Measurements from ENCODE around the gene CSNK1D. TPM values are rescaled to one million over a fixed set of nuclear protein-coding genes. Genes with fewer than 3 reads are reported as not detected.

CSNK1D gene
- total RNA-seq, 3 donors from 2014 or later: 177 to 221 (median 189) TPM

GRCh38 chr17:82242977-82243647 is 30.4 kb downstream of the CSNK1D start:
- intact Hi-C loops (cut with DNase I, micrococcal nuclease): no loop called here
- H3K4me1 ChIP-seq (ENCODE audit: low read depth): peaks cover 49% of the 10 kb centered on the region
- peaks cover 7% of the 10 kb centered on the region for H3K36me3 ChIP-seq (ENCODE audit: low read depth)
- no peaks in the 10 kb centered on the region for H3K9me3 ChIP-seq
- ATAC-seq (no peak), DNase-seq (peak; percentile 61 to 71 (median 71))
- no peak for TF ChIP-seq CTCF (IDR thresholded peaks at IDR 0.05)
- no peak overlapping the region for H3K4me3 ChIP-seq

- Histone ChIP-seq H3K36me3 (ENCODE audit: low read depth) (peaks cover 7% of the 10 kb centered on the region), H3K4me3 (no peak overlapping the region), H3K4me1 (ENCODE audit: low read depth) (peaks cover 52% of the 10 kb centered on the region), H3K9me3 (no peaks in the 10 kb centered on the region)
- no peak for TF ChIP-seq CTCF (IDR thresholded peaks at IDR 0.05)
- intact Hi-C loops (cut with DNase I, micrococcal nuclease): no loop called here
- DNase-seq: peak in 1 of 3 donors; percentile 60
- no peak for ATAC-seq
These were observed 30.9 kb downstream of the CSNK1D start for GRCh38 chr17:82242698-82242976.

GRCh38 chr17:82241926-82242697 is 31.4 kb downstream of the CSNK1D start:
- DNase-seq (peak in 1 of 3 donors; percentile 62), ATAC-seq (peak; percentile 0)
- intact Hi-C loops (cut with DNase I, micrococcal nuclease): no loop called here
- Histone ChIP-seq H3K9me3 (no peaks in the 10 kb centered on the region), H3K4me3 (no peak overlapping the region), H3K36me3 (ENCODE audit: low read depth) (peaks cover 7% of the 10 kb centered on the region), H3K4me1 (ENCODE audit: low read depth) (peaks cover 52% of the 10 kb centered on the region)
- TF ChIP-seq CTCF (IDR thresholded peaks at IDR 0.05): no peak

GRCh38 chr17:82241183-82241925 is 32.1 kb downstream of the CSNK1D start:
- Histone ChIP-seq H3K9me3 (no peaks in the 10 kb centered on the region), H3K4me1 (ENCODE audit: low read depth) (peaks cover 56% of the 10 kb centered on the region), H3K4me3 (no peak overlapping the region), H3K36me3 (ENCODE audit: low read depth) (peaks cover 7% of the 10 kb centered on the region)
- TF ChIP-seq CTCF (IDR thresholded peaks at IDR 0.05): no peak
- ATAC-seq (peak; percentile 28), DNase-seq (peak; percentile 63 to 86 (median 70))
- intact Hi-C loops (cut with DNase I, micrococcal nuclease): no loop called here

GRCh38 chr17:82240506-82241182 is 32.9 kb downstream of the CSNK1D start:
- peak in 1 of 3 donors; percentile 55 for DNase-seq
- Histone ChIP-seq H3K9me3 (no peaks in the 10 kb centered on the region), H3K4me1 (ENCODE audit: low read depth) (peaks cover 63% of the 10 kb centered on the region), H3K4me3 (no peak overlapping the region), H3K36me3 (ENCODE audit: low read depth) (peaks cover 7% of the 10 kb centered on the region)
- ATAC-seq: no peak
- TF ChIP-seq CTCF (IDR thresholded peaks at IDR 0.05): no peak
- intact Hi-C loops (cut with DNase I, micrococcal nuclease): no loop called here

Measured in mucosa of descending colon (tissue), 3 donors.